Caco-2 (cell line): Measurements from ENCODE around the gene GAS7. TPM values are rescaled to one million over a fixed set of nuclear protein-coding genes. Genes with fewer than 3 reads are reported as not detected.

Experiments
- BruUV-seq: library from RNA; stranded (reverse); fragments of 400-500 nt; replicated peaks from 2 replicates; lab custom pipeline; 2021; lab: Mats Ljungman, UMichigan
- CTCF ChIA-PET: fragments of 300-600 bp; sonication (Branson Sonifier 250); formaldehyde crosslinking; loops from one replicate; lab custom pipeline; 2022; ENCODE audit warnings: antibody characterized with exemption; lab: Charles Lee
- POLR2A ChIA-PET: fragments of 300-600 bp; sonication (Branson Sonifier 250); formaldehyde crosslinking; loops from one replicate; lab custom pipeline; 2022; ENCODE audit warnings: antibody characterized with exemption; lab: Charles Lee
- DNase-seq, 2 experiments: peaks; one replicate each; pipeline versions ENCODE4 v3.0.0 to v3.0.0-alpha.2; 2020 to 2022
- H3K27me3 ChIP-seq: replicated peaks from 2 replicates; pipeline ENCODE4 v1.6.0; 2011; ENCODE audit warnings: low read length; ENCODE audit not compliant: control insufficient read depth, insufficient read depth
- H3K36me3 ChIP-seq: 2 replicates; pipeline ENCODE4 v1.5.1; 2011; ENCODE audit warnings: low read length; ENCODE audit not compliant: control insufficient read depth, insufficient read depth
- H3K4me1 ChIP-seq: fragments of 250-450 bp; sonication (Bioruptor Pico); 2 replicates; pipeline ENCODE4 v1.5.1; 2020; ENCODE audit warnings: mild to moderate bottlenecking
- H3K4me3 ChIP-seq: 2 replicates; pipeline ENCODE4 v1.5.1; 2011; ENCODE audit warnings: low read depth, mild to moderate bottlenecking, control low read depth, low read length
- H3K9me3 ChIP-seq: fragments of 250-450 bp; sonication (Bioruptor Pico); 2 replicates; pipeline ENCODE4 v1.5.1; 2020; ENCODE audit warnings: mild to moderate bottlenecking, moderate library complexity
- H3K27ac Mint-ChIP-seq: one replicate; pipeline ENCODE4 v1.8.0; 2022; ENCODE audit warnings: mixed read lengths; ENCODE audit not compliant: unreplicated experiment
- H3K27me3 Mint-ChIP-seq: one replicate; pipeline ENCODE4 v1.8.0; 2022; ENCODE audit warnings: mixed read lengths; ENCODE audit not compliant: insufficient read depth, unreplicated experiment
- H3K36me3 Mint-ChIP-seq: one replicate; pipeline ENCODE4 v1.8.0; 2022; ENCODE audit warnings: mild to moderate bottlenecking, mixed read lengths; ENCODE audit not compliant: insufficient read depth, unreplicated experiment
- H3K4me1 Mint-ChIP-seq: one replicate; pipeline ENCODE4 v1.8.0; 2022; ENCODE audit warnings: low read depth, mixed read lengths; ENCODE audit not compliant: unreplicated experiment
- H3K4me3 Mint-ChIP-seq: one replicate; pipeline ENCODE4 v1.8.0; 2022; ENCODE audit warnings: mild to moderate bottlenecking, moderate library complexity, mixed read lengths; ENCODE audit not compliant: unreplicated experiment
- H3K9me3 Mint-ChIP-seq: one replicate; pipeline ENCODE4 v1.8.0; 2022; ENCODE audit warnings: mixed read lengths; ENCODE audit not compliant: unreplicated experiment
- intact Hi-C: fragments of 100-400 bp; cut with micrococcal nuclease; formaldehyde crosslinking; loops from one replicate; pipeline ENCODE4 v1.10.0; 2022; ENCODE audit not compliant: unreplicated experiment
- total RNA-seq: library from RNA; stranded (reverse); gene quantifications from 2 replicates; pipeline ENCODE4 v1.2.3, GENCODE V29; 2022
- TF ChIP-seq, protein P1 (sequence below), 2 experiments: fragments of 200-600 bp in 1 of 2; IDR thresholded peaks; 1 replicate in 1 of 2; 2 replicates in 1 of 2; pipeline versions ENCODE4 v1.5.1 to v1.8.0; 2011 to 2022; ENCODE audit warnings: antibody characterized with exemption in 1 of 2, control low read depth in 1 of 2, inconsistent platforms in 1 of 2, low read depth in 1 of 2, low read length in 1 of 2, mild to moderate bottlenecking in 1 of 2, moderate library complexity in 1 of 2; ENCODE audit not compliant: insufficient read depth in 1 of 2, severe bottlenecking in 1 of 2, unreplicated experiment in 1 of 2

Gene GAS7
- total RNA-seq, 1 experiment from 2014 or later: 0.34 TPM

- Mint-ChIP-seq H3K9me3 (no peaks in the 10 kb centered on the region), H3K4me3 (no peak overlapping the region), H3K36me3 (no peaks in the 10 kb centered on the region), H3K4me1 (no peaks in the 10 kb centered on the region), H3K27me3 (no peaks in the 10 kb centered on the region), H3K27ac (no peak overlapping the region)
- Histone ChIP-seq H3K36me3 (no peaks in the 10 kb centered on the region), H3K4me3 (no peak overlapping the region), H3K4me1 (no peaks in the 10 kb centered on the region), H3K27me3 (no peaks in the 10 kb centered on the region), H3K9me3 (no peaks in the 10 kb centered on the region)
- CTCF ChIA-PET: no interaction called here
- no TSS peak for BruUV-seq
- intact Hi-C loops: no loop called here
- no peak for DNase-seq
- TF ChIP-seq, protein P1, sequence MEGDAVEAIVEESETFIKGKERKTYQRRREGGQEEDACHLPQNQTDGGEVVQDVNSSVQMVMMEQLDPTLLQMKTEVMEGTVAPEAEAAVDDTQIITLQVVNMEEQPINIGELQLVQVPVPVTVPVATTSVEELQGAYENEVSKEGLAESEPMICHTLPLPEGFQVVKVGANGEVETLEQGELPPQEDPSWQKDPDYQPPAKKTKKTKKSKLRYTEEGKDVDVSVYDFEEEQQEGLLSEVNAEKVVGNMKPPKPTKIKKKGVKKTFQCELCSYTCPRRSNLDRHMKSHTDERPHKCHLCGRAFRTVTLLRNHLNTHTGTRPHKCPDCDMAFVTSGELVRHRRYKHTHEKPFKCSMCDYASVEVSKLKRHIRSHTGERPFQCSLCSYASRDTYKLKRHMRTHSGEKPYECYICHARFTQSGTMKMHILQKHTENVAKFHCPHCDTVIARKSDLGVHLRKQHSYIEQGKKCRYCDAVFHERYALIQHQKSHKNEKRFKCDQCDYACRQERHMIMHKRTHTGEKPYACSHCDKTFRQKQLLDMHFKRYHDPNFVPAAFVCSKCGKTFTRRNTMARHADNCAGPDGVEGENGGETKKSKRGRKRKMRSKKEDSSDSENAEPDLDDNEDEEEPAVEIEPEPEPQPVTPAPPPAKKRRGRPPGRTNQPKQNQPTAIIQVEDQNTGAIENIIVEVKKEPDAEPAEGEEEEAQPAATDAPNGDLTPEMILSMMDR (IDR thresholded peaks at IDR 0.05; ENCODE audit: insufficient read depth in 1 of 2, low read depth in 1 of 2, low read length in 1 of 2, severe bottlenecking in 1 of 2, unreplicated experiment in 1 of 2): no peak
- POLR2A ChIA-PET: no interaction called here
Measured at GRCh38 chr17:10193632-10194031, 4.8 kb downstream of the GAS7 start.

- intact Hi-C loops: no loop called here
- no TSS peak for BruUV-seq
Measured at GRCh38 chr17:10192972-10193371, 5.4 kb downstream of the GAS7 start.

DNA sequence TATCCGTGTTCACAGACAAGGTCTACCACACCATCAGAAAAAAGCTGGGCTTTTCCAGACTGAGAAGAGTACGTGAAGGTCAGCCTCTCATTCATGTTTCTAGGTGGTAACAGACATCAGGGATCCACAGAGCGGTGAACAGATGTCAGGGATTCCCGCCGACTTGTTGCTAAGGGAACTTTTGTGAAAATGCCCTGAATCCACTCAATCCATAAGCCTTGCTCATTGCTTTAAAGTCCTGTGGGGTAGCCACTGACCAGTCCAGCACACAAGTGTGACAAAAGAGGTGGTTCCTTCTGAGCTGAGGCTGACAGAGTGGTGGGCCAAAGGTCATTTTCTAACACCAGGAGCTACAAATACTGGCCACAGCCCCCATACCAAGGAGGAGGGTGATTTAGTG, 5.9 kb downstream of the GAS7 start:
- Mint-ChIP-seq H3K27me3 (no peaks in the 10 kb centered on the region), H3K36me3 (no peaks in the 10 kb centered on the region), H3K27ac (no peak overlapping the region), H3K9me3 (no peaks in the 10 kb centered on the region), H3K4me1 (no peaks in the 10 kb centered on the region), H3K4me3 (no peak overlapping the region)
- Histone ChIP-seq H3K27me3 (no peaks in the 10 kb centered on the region), H3K4me1 (no peaks in the 10 kb centered on the region), H3K9me3 (no peaks in the 10 kb centered on the region), H3K36me3 (no peaks in the 10 kb centered on the region), H3K4me3 (no peak overlapping the region)
- BruUV-seq: no TSS peak
- no peak for DNase-seq
- CTCF ChIA-PET: no interaction called here
- intact Hi-C loops: no loop called here
- TF ChIP-seq, protein P1 (IDR thresholded peaks at IDR 0.05; ENCODE audit: insufficient read depth in 1 of 2, low read depth in 1 of 2, low read length in 1 of 2, severe bottlenecking in 1 of 2, unreplicated experiment in 1 of 2): no peak
- POLR2A ChIA-PET: no interaction called here

More at GRCh38 chr17:10192972-10193371, 5.4 kb downstream of the GAS7 start:
- Mint-ChIP-seq H3K4me3 (no peak overlapping the region), H3K9me3 (no peaks in the 10 kb centered on the region), H3K4me1 (no peaks in the 10 kb centered on the region), H3K27me3 (no peaks in the 10 kb centered on the region), H3K36me3 (no peaks in the 10 kb centered on the region), H3K27ac (no peak overlapping the region)
- POLR2A ChIA-PET: no interaction called here
- TF ChIP-seq, protein P1 (IDR thresholded peaks at IDR 0.05; ENCODE audit: insufficient read depth in 1 of 2, low read depth in 1 of 2, low read length in 1 of 2, severe bottlenecking in 1 of 2, unreplicated experiment in 1 of 2): no peak
- CTCF ChIA-PET: no interaction called here
- no peaks in the 10 kb centered on the region for H3K36me3 ChIP-seq
- no peaks in the 10 kb centered on the region for H3K27me3 ChIP-seq
- H3K4me1 ChIP-seq: no peaks in the 10 kb centered on the region
- H3K9me3 ChIP-seq: no peaks in the 10 kb centered on the region
- H3K4me3 ChIP-seq: no peak overlapping the region
- no peak for DNase-seq
